Large intestine (tissue), 3 donors: ENCODE measurements around the gene CELF4. TPM values are rescaled to one million over a fixed set of nuclear protein-coding genes. Genes with fewer than 3 reads are reported as not detected.

Experiments
- DNase-seq, 2 donors: peaks; one replicate each; pipeline versions ENCODE4 v3.0.0 to v3.0.0-alpha.2; 2013
- H3K27ac ChIP-seq: one replicate; pipeline ENCODE4 v1.5.1; 2013; ENCODE audit warnings: low read length
- H3K27me3 ChIP-seq: 2 replicates; pipeline ENCODE4 v1.6.1; 2013; ENCODE audit warnings: low read length; ENCODE audit not compliant: control insufficient read depth, insufficient read depth
- H3K36me3 ChIP-seq: 2 replicates; pipeline ENCODE4 v1.6.1; 2013; ENCODE audit warnings: low read length; ENCODE audit not compliant: control insufficient read depth, insufficient read depth
- H3K4me1 ChIP-seq: one replicate; pipeline ENCODE4 v1.6.1; 2013; ENCODE audit warnings: low read length; ENCODE audit not compliant: control insufficient read depth, insufficient read depth
- H3K4me3 ChIP-seq: one replicate; pipeline ENCODE4 v1.5.1; 2013; ENCODE audit warnings: low read length
- H3K9me3 ChIP-seq: one replicate; pipeline ENCODE4 v1.6.1; 2013; ENCODE audit warnings: mild to moderate bottlenecking, low read depth, low read length, moderate library complexity; ENCODE audit not compliant: control insufficient read depth
- WGBS: methylation state at CpG from one replicate; pipeline ENCODE4 v1.1.5; 2013; ENCODE audit warnings: low lambda C conversion rate; ENCODE audit not compliant: insufficient coverage; 5-methylcytosine and 5-hydroxymethylcytosine counted together
- polyA plus RNA-seq: library from polyadenylated mRNA; unstranded; fragments of 120-200 nt; gene quantifications from one replicate; pipeline ENCODE4 v1.2.1, GENCODE V29; 2013

CELF4 gene
- polyA plus RNA-seq, 1 donor, result 16.2 TPM

- DNase-seq, result no peak
- H3K4me1 ChIP-seq, result peaks cover 13% of the 10 kb centered on the region
- no CpG with 5 or more reads among the region's 4 CpGs for WGBS
- no peak overlapping the region for H3K27ac ChIP-seq
- no peak overlapping the region for H3K4me3 ChIP-seq
- peaks cover 8% of the 10 kb centered on the region for H3K27me3 ChIP-seq
- H3K36me3 ChIP-seq, result no peaks in the 10 kb centered on the region
- H3K9me3 ChIP-seq, result no peaks in the 10 kb centered on the region
Measured at GRCh38 chr18:37294951-37295350, 270.6 kb downstream of the CELF4 start.

GRCh38 chr18:37293359-37293758, 272.2 kb downstream of the CELF4 start:
- Histone ChIP-seq H3K36me3 (no peaks in the 10 kb centered on the region), H3K9me3 (no peaks in the 10 kb centered on the region), H3K27me3 (peaks cover 8% of the 10 kb centered on the region), H3K4me3 (no peak overlapping the region), H3K27ac (no peak overlapping the region), H3K4me1 (no peaks in the 10 kb centered on the region)
- no peak for DNase-seq
- WGBS, result no CpG with 5 or more reads among the region's 3 CpGs

GRCh38 chr18:37289423-37289822, 276.2 kb downstream of the CELF4 start:
- Histone ChIP-seq H3K4me1 (no peaks in the 10 kb centered on the region), H3K4me3 (no peak overlapping the region), H3K9me3 (no peaks in the 10 kb centered on the region), H3K36me3 (no peaks in the 10 kb centered on the region), H3K27me3 (peaks cover 8% of the 10 kb centered on the region), H3K27ac (no peak overlapping the region)
- no CpG with 5 or more reads among the region's 6 CpGs for WGBS
- no peak for DNase-seq

GRCh38 chr18:37287601-37288000, 278.0 kb downstream of the CELF4 start:
- DNase-seq, result no peak
- Histone ChIP-seq H3K27ac (no peak overlapping the region), H3K9me3 (peaks cover 4% of the 10 kb centered on the region), H3K4me3 (no peak overlapping the region), H3K4me1 (no peaks in the 10 kb centered on the region), H3K27me3 (peaks cover 4% of the 10 kb centered on the region), H3K36me3 (no peaks in the 10 kb centered on the region)
- no CpG with 5 or more reads among the region's 1 CpG for WGBS

GRCh38 chr18:37286801-37287200, 278.8 kb downstream of the CELF4 start:
- no peak for DNase-seq
- no peak overlapping the region for H3K4me3 ChIP-seq
- no peak overlapping the region for H3K27ac ChIP-seq
- H3K36me3 ChIP-seq, result no peaks in the 10 kb centered on the region
- WGBS, result no CpG with 5 or more reads among the region's 9 CpGs
- H3K9me3 ChIP-seq, result peaks cover 4% of the 10 kb centered on the region
- peaks cover 8% of the 10 kb centered on the region for H3K27me3 ChIP-seq
- H3K4me1 ChIP-seq, result no peaks in the 10 kb centered on the region

- DNase-seq, result no peak
- Histone ChIP-seq H3K27ac (no peak overlapping the region), H3K4me1 (no peaks in the 10 kb centered on the region), H3K9me3 (peaks cover 4% of the 10 kb centered on the region), H3K27me3 (peaks cover 11% of the 10 kb centered on the region), H3K36me3 (no peaks in the 10 kb centered on the region), H3K4me3 (no peak overlapping the region)
- no CpG with 5 or more reads among the region's 12 CpGs for WGBS
Measured at GRCh38 chr18:37285825-37286224, 279.8 kb downstream of the CELF4 start.

GRCh38 chr18:37284260-37284659, 281.3 kb downstream of the CELF4 start:
- WGBS, result no CpG with 5 or more reads among the region's 7 CpGs
- no peaks in the 10 kb centered on the region for H3K4me1 ChIP-seq
- no peak overlapping the region for H3K4me3 ChIP-seq
- H3K27me3 ChIP-seq, result peaks cover 16% of the 10 kb centered on the region
- DNase-seq, result no peak
- peaks cover 4% of the 10 kb centered on the region for H3K9me3 ChIP-seq
- no peaks in the 10 kb centered on the region for H3K36me3 ChIP-seq
- H3K27ac ChIP-seq, result no peak overlapping the region

- Histone ChIP-seq H3K27me3 (peaks cover 19% of the 10 kb centered on the region), H3K9me3 (peaks cover 4% of the 10 kb centered on the region), H3K4me1 (no peaks in the 10 kb centered on the region), H3K36me3 (no peaks in the 10 kb centered on the region), H3K27ac (no peak overlapping the region), H3K4me3 (no peak overlapping the region)
- WGBS, result no CpG with 5 or more reads among the region's 5 CpGs
- no peak for DNase-seq
Measured at GRCh38 chr18:37282386-37283037, 283.1 kb downstream of the CELF4 start.

GRCh38 chr18:37280701-37281393, 284.8 kb downstream of the CELF4 start:
- WGBS, result no CpG with 5 or more reads among the region's 11 CpGs
- no peak overlapping the region for H3K4me3 ChIP-seq

GRCh38 chr18:37277804-37278203, 287.8 kb downstream of the CELF4 start:
- no peak for DNase-seq
- no peaks in the 10 kb centered on the region for H3K4me1 ChIP-seq
- no peaks in the 10 kb centered on the region for H3K36me3 ChIP-seq
- WGBS, result 82% methylated on average over 8 of the region's 10 CpGs
- H3K9me3 ChIP-seq, result peaks cover 5% of the 10 kb centered on the region
- H3K27ac ChIP-seq, result no peak overlapping the region
- peaks cover 65% of the 10 kb centered on the region for H3K27me3 ChIP-seq
- no peak overlapping the region for H3K4me3 ChIP-seq

More at GRCh38 chr18:37280701-37281393, 284.8 kb downstream of the CELF4 start:
- Histone ChIP-seq H3K36me3 (no peaks in the 10 kb centered on the region), H3K9me3 (peaks cover 4% of the 10 kb centered on the region), H3K4me1 (no peaks in the 10 kb centered on the region), H3K27ac (no peak overlapping the region), H3K27me3 (peaks cover 36% of the 10 kb centered on the region)
- no peak for DNase-seq
